H9 (cell line): ENCODE results near the gene PLXNB1. TPM values are rescaled to one million over a fixed set of nuclear protein-coding genes. Genes with fewer than 3 reads are reported as not detected.

ENCODE experiments used
- DNase-seq: peaks from one replicate; pipeline ENCODE4 v3.0.0-alpha.2; 2017
- H2AFZ ChIP-seq: one replicate; pipeline ENCODE4 v1.6.1; 2013; ENCODE audit warnings: mild to moderate bottlenecking, low read length, control low read depth, moderate library complexity
- H2AK5ac ChIP-seq: 2 replicates; pipeline ENCODE4 v1.6.1; 2013; ENCODE audit warnings: low read length, control low read depth, mixed read lengths; ENCODE audit not compliant: insufficient read length
- H2BK120ac ChIP-seq: one replicate; pipeline ENCODE4 v1.6.1; 2013; ENCODE audit warnings: low read depth, mild to moderate bottlenecking, low read length, control low read depth, inconsistent platforms; ENCODE audit not compliant: poor library complexity, severe bottlenecking
- H2BK12ac ChIP-seq: 2 replicates; pipeline ENCODE4 v1.6.1; 2013; ENCODE audit warnings: low read length, control low read depth, mixed read lengths, low read depth; ENCODE audit not compliant: insufficient read length
- H2BK15ac ChIP-seq: 2 replicates; pipeline ENCODE4 v1.6.1; 2013; ENCODE audit warnings: low read depth, low read length, control low read depth
- H2BK20ac ChIP-seq: one replicate; pipeline ENCODE4 v1.6.1; 2013; ENCODE audit warnings: low read depth, mild to moderate bottlenecking, low read length, control low read depth, inconsistent platforms; ENCODE audit not compliant: poor library complexity, severe bottlenecking
- H2BK5ac ChIP-seq: 2 replicates; pipeline ENCODE4 v1.6.1; 2013; ENCODE audit warnings: low read length, control low read depth, mixed read lengths; ENCODE audit not compliant: insufficient read length
- H3K14ac ChIP-seq: 2 replicates; pipeline ENCODE4 v1.6.1; 2013; ENCODE audit warnings: low read length, control low read depth; ENCODE audit not compliant: insufficient read depth
- H3K18ac ChIP-seq: 2 replicates; pipeline ENCODE4 v1.6.1; 2013; ENCODE audit warnings: low read depth, mild to moderate bottlenecking, mixed read lengths, low read length, control low read depth; ENCODE audit not compliant: insufficient read length
- H3K23ac ChIP-seq: 2 replicates; pipeline ENCODE4 v1.6.1; 2013; ENCODE audit warnings: low read length, control low read depth, mixed read lengths, low read depth; ENCODE audit not compliant: insufficient read length
- H3K23me2 ChIP-seq: 2 replicates; pipeline ENCODE4 v1.6.1; 2013; ENCODE audit warnings: low read depth, mild to moderate bottlenecking, mixed read lengths, low read length, control low read depth; ENCODE audit not compliant: insufficient read length, poor library complexity, severe bottlenecking
- H3K27ac ChIP-seq: 2 replicates; pipeline ENCODE4 v1.5.1; 2013; ENCODE audit warnings: low read length, control low read depth, mixed read lengths, low read depth; ENCODE audit not compliant: insufficient read length
- H3K27me3 ChIP-seq: 2 replicates; pipeline ENCODE4 v1.6.1; 2013; ENCODE audit warnings: low read length, control low read depth, inconsistent platforms; ENCODE audit not compliant: insufficient read depth
- H3K4ac ChIP-seq: 2 replicates; pipeline ENCODE4 v1.6.1; 2013; ENCODE audit warnings: low read depth, mild to moderate bottlenecking, control low read depth, inconsistent platforms, low read length, moderate library complexity
- H3K4me1 ChIP-seq: 2 replicates; pipeline ENCODE4 v1.6.1; 2013; ENCODE audit warnings: low read length, control low read depth, inconsistent platforms; ENCODE audit not compliant: insufficient read depth
- H3K4me2 ChIP-seq: 2 replicates; pipeline ENCODE4 v1.6.1; 2013; ENCODE audit warnings: low read length, control low read depth, mixed read lengths; ENCODE audit not compliant: insufficient read length, insufficient read depth
- H3K56ac ChIP-seq: 2 replicates; pipeline ENCODE4 v1.6.1; 2013; ENCODE audit warnings: low read depth, mild to moderate bottlenecking, mixed read lengths, low read length, control low read depth; ENCODE audit not compliant: insufficient read length
- H3K79me1 ChIP-seq: 2 replicates; pipeline ENCODE4 v1.6.1; 2013; ENCODE audit warnings: low read depth, mild to moderate bottlenecking, moderate library complexity, low read length, control low read depth, inconsistent platforms; ENCODE audit not compliant: insufficient read depth, poor library complexity, severe bottlenecking
- H3K79me2 ChIP-seq: 2 replicates; pipeline ENCODE4 v1.6.1; 2013; ENCODE audit warnings: low read length, control low read depth, inconsistent platforms; ENCODE audit not compliant: insufficient read depth
- H3K9ac ChIP-seq: 2 replicates; pipeline ENCODE4 v1.6.1; 2013; ENCODE audit warnings: low read length, control low read depth, mixed read lengths; ENCODE audit not compliant: insufficient read length; ENCODE audit errors: extremely low read depth
- H3K9me3 ChIP-seq: one replicate; pipeline ENCODE4 v1.6.1; 2013; ENCODE audit warnings: low read depth, low read length, inconsistent platforms; ENCODE audit not compliant: control insufficient read depth
- H3T11ph ChIP-seq: one replicate; pipeline ENCODE4 v1.6.1; 2013; ENCODE audit warnings: mild to moderate bottlenecking, low read length, control low read depth, inconsistent platforms
- H4K20me1 ChIP-seq: one replicate; pipeline ENCODE4 v1.6.1; 2013; ENCODE audit not compliant: control insufficient read depth, insufficient read length, insufficient read depth
- H4K5ac ChIP-seq: 2 replicates; pipeline ENCODE4 v1.6.1; 2013; ENCODE audit warnings: low read depth, mild to moderate bottlenecking, mixed read lengths, low read length, control low read depth; ENCODE audit not compliant: insufficient read length
- H4K8ac ChIP-seq: replicated peaks from 2 replicates; pipeline ENCODE4 v1.6.1; 2013; ENCODE audit warnings: low read length, control low read depth, mixed read lengths, low read depth; ENCODE audit not compliant: insufficient read length
- H4K91ac ChIP-seq: 2 replicates; pipeline ENCODE4 v1.6.1; 2013; ENCODE audit warnings: low read depth, mild to moderate bottlenecking, moderate library complexity, mixed read lengths, low read length, control low read depth; ENCODE audit not compliant: insufficient read length
- H3K27ac Mint-ChIP-seq, 3 experiments: 2 replicates in 2 of 3; 3 replicates in 1 of 3; pipeline ENCODE4 v1.8.0; 2020 to 2021; ENCODE audit warnings: mixed read lengths in 3 of 3, mild to moderate bottlenecking in 1 of 3, moderate library complexity in 1 of 3
- H3K27me3 Mint-ChIP-seq: 2 replicates; pipeline ENCODE4 v1.8.0; 2021; ENCODE audit warnings: low read depth, mild to moderate bottlenecking, moderate library complexity, mixed read lengths
- H3K36me3 Mint-ChIP-seq, 3 experiments: 2 replicates in 2 of 3; 3 replicates in 1 of 3; pipeline ENCODE4 v1.8.0; 2020 to 2021; ENCODE audit warnings: low read depth in 3 of 3, mixed read lengths in 3 of 3; ENCODE audit not compliant: insufficient read depth in 1 of 3
- H3K4me1 Mint-ChIP-seq, 2 experiments: 2 replicates each; pipeline ENCODE4 v1.8.0; 2020; ENCODE audit warnings: mixed read lengths in 2 of 2
- H3K4me3 Mint-ChIP-seq, 2 experiments: 2 replicates in 1 of 2; 3 replicates in 1 of 2; pipeline ENCODE4 v1.8.0; 2020 to 2021; ENCODE audit warnings: mild to moderate bottlenecking in 2 of 2, mixed read lengths in 2 of 2, moderate library complexity in 1 of 2
- H3K9me3 Mint-ChIP-seq, 2 experiments: 2 replicates in 1 of 2; 3 replicates in 1 of 2; pipeline ENCODE4 v1.8.0; 2020; ENCODE audit warnings: mild to moderate bottlenecking in 2 of 2, mixed read lengths in 2 of 2, moderate library complexity in 1 of 2
- WGBS: extraction: QIAGEN DNeasy Blood & Tissue Kit; methylation state at CpG from one replicate; pipeline ENCODE4 v1.1.7; 2013; ENCODE audit warnings: missing lambda C conversion rate, low lambda C conversion rate, mixed read lengths; ENCODE audit not compliant: insufficient read length; ENCODE audit errors: extremely low coverage; 5-methylcytosine and 5-hydroxymethylcytosine counted together
- total RNA-seq: library from RNA; stranded (reverse); gene quantifications from 2 replicates; pipeline ENCODE4 v1.2.1, GENCODE V29; 2021
- TF ChIP-seq, protein P1 (sequence below): fragments of 200-600 bp; sonication (generic); conservative IDR thresholded peaks from 3 replicates; pipeline ENCODE4 v1.8.0; 2021; ENCODE audit warnings: antibody characterized with exemption, mild to moderate bottlenecking

The PLXNB1 gene
- total RNA-seq, 1 experiment from 2014 or later: 184 TPM

DNA sequence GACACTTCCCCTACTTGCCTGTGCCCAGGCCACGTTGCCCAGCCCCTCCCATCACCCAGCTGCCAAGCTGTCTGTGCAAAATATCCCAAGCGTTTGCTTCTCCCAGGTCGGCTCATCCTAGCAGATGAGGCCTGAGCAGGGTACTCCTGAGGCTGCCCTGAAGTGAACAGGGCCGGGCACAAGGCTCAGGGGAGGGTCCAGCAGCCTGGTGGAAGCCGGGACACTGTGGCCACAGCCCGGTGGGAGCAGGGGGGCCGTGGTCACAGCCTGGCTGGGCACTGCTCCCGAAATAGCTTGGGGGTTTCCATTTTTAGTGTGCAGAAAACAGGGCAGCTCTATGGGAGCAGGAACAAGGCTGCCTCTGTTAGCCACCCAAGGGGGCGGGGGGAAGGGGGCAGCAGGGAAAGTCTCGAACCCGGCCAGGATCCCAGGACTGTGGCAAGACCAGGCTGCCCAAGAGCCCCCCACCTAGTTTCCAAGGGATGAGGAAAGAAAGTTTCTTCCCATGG, 3.4 kb downstream of the PLXNB1 start:
- no peak overlapping the region for H2BK15ac ChIP-seq
- no peak overlapping the region for H2BK20ac ChIP-seq
- H3K27me3 ChIP-seq: no peaks in the 10 kb centered on the region
- no peaks in the 10 kb centered on the region for H3K9me3 Mint-ChIP-seq
- H3K4me2 ChIP-seq: no peak overlapping the region
- no peaks in the 10 kb centered on the region for H4K20me1 ChIP-seq
- TF ChIP-seq, protein P1, sequence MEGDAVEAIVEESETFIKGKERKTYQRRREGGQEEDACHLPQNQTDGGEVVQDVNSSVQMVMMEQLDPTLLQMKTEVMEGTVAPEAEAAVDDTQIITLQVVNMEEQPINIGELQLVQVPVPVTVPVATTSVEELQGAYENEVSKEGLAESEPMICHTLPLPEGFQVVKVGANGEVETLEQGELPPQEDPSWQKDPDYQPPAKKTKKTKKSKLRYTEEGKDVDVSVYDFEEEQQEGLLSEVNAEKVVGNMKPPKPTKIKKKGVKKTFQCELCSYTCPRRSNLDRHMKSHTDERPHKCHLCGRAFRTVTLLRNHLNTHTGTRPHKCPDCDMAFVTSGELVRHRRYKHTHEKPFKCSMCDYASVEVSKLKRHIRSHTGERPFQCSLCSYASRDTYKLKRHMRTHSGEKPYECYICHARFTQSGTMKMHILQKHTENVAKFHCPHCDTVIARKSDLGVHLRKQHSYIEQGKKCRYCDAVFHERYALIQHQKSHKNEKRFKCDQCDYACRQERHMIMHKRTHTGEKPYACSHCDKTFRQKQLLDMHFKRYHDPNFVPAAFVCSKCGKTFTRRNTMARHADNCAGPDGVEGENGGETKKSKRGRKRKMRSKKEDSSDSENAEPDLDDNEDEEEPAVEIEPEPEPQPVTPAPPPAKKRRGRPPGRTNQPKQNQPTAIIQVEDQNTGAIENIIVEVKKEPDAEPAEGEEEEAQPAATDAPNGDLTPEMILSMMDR: no peak
- no peak overlapping the region for H2BK5ac ChIP-seq
- H2AK5ac ChIP-seq: no peak overlapping the region
- H3K79me1 ChIP-seq: no peaks in the 10 kb centered on the region
- no peak overlapping the region for H3T11ph ChIP-seq
- no peak overlapping the region for H4K91ac ChIP-seq
- peaks cover 35% of the 10 kb centered on the region; the same call in 1 of the 2 replicates for H3K79me2 ChIP-seq
- no peak overlapping the region for H3K27ac Mint-ChIP-seq
- WGBS: no CpG with 5 or more reads among the region's 11 CpGs
- no peaks in the 10 kb centered on the region for H3K9me3 ChIP-seq
- no peak overlapping the region for H4K5ac ChIP-seq
- H3K9ac ChIP-seq: no peak overlapping the region
- peaks cover 13% of the 10 kb centered on the region; the same call in 1 of the 2 replicates for H3K4me1 ChIP-seq
- H4K8ac ChIP-seq: no peak overlapping the region
- H3K23ac ChIP-seq: no peak overlapping the region
- H3K36me3 Mint-ChIP-seq: peaks cover 10 to 35% (median 29%) of the 10 kb centered on the region in 3 experiments; a peak in 6 of 7 replicates
- no peak overlapping the region for H3K18ac ChIP-seq
- H3K4me1 Mint-ChIP-seq: peaks cover 42 to 48% of the 10 kb centered on the region in 2 experiments
- DNase-seq: no peak
- H2BK12ac ChIP-seq: no peak overlapping the region
- H3K4me3 Mint-ChIP-seq: peak overlapping the region in 1 of 2 experiments; percentile 15; a peak in 1 of 5 replicates
- no peak overlapping the region for H3K4ac ChIP-seq
- H3K27me3 Mint-ChIP-seq: no peaks in the 10 kb centered on the region
- no peak overlapping the region for H2BK120ac ChIP-seq
- H3K14ac ChIP-seq: no peak overlapping the region; the same call in 1 of the 2 replicates
- H3K23me2 ChIP-seq: peaks cover 13% of the 10 kb centered on the region
- no peak overlapping the region for H3K56ac ChIP-seq
- H2AFZ ChIP-seq: no peak overlapping the region
- no peak overlapping the region for H3K27ac ChIP-seq
